Measurements from ENCODE around the gene ZNF362. TPM values are rescaled to one million over a fixed set of nuclear protein-coding genes. Genes with fewer than 3 reads are reported as not detected.

ZNF362 gene
- total and polyA plus RNA-seq, 2 of the 13 experiments (the other 11 are each of a cell fraction or from before 2014, with no cell fraction given), result 8.3 to 14.2 TPM

GRCh38 chr1:33255347-33256220 lies 708 bp upstream of the ZNF362 start (continued):
- TF ChIP-seq, protein P1, sequence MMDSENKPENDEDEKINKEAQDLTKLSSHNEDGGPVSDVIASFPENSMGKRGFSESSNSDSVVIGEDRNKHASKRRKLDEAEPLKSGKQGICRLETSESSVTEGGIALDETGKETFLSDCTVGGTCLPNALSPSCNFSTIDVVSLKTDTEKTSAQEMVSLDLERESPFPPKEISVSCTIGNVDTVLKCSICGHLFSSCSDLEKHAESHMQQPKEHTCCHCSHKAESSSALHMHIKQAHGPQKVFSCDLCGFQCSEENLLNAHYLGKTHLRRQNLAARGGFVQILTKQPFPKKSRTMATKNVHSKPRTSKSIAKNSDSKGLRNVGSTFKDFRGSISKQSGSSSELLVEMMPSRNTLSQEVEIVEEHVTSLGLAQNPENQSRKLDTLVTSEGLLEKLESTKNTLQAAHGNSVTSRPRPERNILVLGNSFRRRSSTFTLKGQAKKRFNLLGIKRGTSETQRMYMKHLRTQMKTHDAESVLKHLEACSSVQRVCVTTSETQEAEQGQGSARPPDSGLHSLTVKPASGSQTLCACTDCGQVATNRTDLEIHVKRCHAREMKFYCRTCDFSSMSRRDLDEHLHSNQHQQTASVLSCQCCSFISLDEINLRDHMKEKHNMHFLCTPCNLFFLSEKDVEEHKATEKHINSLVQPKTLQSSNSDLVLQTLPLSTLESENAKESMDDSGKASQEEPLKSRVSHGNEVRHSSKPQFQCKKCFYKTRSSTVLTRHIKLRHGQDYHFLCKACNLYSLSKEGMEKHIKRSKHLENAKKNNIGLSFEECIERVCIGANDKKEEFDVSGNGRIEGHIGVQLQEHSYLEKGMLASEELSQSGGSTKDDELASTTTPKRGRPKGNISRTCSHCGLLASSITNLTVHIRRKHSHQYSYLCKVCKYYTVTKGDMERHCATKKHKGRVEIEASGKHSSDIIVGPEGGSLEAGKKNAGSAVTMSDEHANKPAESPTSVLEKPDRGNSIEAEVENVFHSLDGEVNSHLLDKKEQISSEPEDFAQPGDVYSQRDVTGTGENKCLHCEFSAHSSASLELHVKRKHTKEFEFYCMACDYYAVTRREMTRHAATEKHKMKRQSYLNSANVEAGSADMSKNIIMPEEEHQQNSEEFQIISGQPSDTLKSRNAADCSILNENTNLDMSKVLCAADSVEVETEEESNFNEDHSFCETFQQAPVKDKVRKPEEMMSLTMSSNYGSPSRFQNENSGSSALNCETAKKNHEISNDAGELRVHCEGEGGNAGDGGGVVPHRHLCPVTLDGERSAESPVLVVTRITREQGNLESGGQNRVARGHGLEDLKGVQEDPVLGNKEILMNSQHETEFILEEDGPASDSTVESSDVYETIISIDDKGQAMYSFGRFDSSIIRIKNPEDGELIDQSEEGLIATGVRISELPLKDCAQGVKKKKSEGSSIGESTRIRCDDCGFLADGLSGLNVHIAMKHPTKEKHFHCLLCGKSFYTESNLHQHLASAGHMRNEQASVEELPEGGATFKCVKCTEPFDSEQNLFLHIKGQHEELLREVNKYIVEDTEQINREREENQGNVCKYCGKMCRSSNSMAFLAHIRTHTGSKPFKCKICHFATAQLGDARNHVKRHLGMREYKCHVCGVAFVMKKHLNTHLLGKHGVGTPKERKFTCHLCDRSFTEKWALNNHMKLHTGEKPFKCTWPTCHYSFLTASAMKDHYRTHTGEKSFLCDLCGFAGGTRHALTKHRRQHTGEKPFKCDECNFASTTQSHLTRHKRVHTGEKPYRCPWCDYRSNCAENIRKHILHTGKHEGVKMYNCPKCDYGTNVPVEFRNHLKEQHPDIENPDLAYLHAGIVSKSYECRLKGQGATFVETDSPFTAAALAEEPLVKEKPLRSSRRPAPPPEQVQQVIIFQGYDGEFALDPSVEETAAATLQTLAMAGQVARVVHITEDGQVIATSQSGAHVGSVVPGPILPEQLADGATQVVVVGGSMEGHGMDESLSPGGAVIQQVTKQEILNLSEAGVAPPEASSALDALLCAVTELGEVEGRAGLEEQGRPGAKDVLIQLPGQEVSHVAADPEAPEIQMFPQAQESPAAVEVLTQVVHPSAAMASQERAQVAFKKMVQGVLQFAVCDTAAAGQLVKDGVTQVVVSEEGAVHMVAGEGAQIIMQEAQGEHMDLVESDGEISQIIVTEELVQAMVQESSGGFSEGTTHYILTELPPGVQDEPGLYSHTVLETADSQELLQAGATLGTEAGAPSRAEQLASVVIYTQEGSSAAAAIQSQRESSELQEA (CRISPR knock-in tag; IDR thresholded peaks at IDR 0.05; ENCODE audit: not compliant biosample characterization), result no peak
- no peak for TF ChIP-seq ZSCAN22 (CRISPR knock-in tag; IDR thresholded peaks at IDR 0.05)
- 0 out of 2 replicates have a peak, but pooled peaks have one; percentile 11 for TF ChIP-seq TBX2 (CRISPR knock-in tag; IDR thresholded peaks at IDR 0.05; ENCODE audit: borderline replicate concordance)
- no peak for TF ChIP-seq PLSCR1 (CRISPR knock-in tag; IDR thresholded peaks at IDR 0.05; ENCODE audit: borderline replicate concordance)
- TF ChIP-seq, protein P2, sequence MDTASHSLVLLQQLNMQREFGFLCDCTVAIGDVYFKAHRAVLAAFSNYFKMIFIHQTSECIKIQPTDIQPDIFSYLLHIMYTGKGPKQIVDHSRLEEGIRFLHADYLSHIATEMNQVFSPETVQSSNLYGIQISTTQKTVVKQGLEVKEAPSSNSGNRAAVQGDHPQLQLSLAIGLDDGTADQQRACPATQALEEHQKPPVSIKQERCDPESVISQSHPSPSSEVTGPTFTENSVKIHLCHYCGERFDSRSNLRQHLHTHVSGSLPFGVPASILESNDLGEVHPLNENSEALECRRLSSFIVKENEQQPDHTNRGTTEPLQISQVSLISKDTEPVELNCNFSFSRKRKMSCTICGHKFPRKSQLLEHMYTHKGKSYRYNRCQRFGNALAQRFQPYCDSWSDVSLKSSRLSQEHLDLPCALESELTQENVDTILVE (CRISPR knock-in tag; IDR thresholded peaks at IDR 0.05), result peak; percentile 18; the same call in 1 of the 2 replicates
- TF ChIP-seq, protein P3, sequence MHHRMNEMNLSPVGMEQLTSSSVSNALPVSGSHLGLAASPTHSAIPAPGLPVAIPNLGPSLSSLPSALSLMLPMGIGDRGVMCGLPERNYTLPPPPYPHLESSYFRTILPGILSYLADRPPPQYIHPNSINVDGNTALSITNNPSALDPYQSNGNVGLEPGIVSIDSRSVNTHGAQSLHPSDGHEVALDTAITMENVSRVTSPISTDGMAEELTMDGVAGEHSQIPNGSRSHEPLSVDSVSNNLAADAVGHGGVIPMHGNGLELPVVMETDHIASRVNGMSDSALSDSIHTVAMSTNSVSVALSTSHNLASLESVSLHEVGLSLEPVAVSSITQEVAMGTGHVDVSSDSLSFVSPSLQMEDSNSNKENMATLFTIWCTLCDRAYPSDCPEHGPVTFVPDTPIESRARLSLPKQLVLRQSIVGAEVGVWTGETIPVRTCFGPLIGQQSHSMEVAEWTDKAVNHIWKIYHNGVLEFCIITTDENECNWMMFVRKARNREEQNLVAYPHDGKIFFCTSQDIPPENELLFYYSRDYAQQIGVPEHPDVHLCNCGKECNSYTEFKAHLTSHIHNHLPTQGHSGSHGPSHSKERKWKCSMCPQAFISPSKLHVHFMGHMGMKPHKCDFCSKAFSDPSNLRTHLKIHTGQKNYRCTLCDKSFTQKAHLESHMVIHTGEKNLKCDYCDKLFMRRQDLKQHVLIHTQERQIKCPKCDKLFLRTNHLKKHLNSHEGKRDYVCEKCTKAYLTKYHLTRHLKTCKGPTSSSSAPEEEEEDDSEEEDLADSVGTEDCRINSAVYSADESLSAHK (CRISPR knock-in tag; IDR thresholded peaks at IDR 0.05; ENCODE audit: borderline replicate concordance), result no peak
- no peak for TF ChIP-seq ZFP62 (CRISPR knock-in tag; IDR thresholded peaks at IDR 0.05)
- no peak for TF ChIP-seq THRA (CRISPR knock-in tag; IDR thresholded peaks at IDR 0.05; ENCODE audit: borderline replicate concordance)
- TF ChIP-seq ZC3H13 (CRISPR knock-in tag; IDR thresholded peaks at IDR 0.05), result no peak; the same call in 1 of the 2 replicates
- TF ChIP-seq AGO2 (optimal IDR thresholded peaks at IDR 0.05; ENCODE audit: low read depth, low read length), result peak; percentile 95
- no peak for TF ChIP-seq MXD1 (CRISPR knock-in tag; IDR thresholded peaks at IDR 0.05)
- no peak for TF ChIP-seq RAD21 (CRISPR knock-in tag; IDR thresholded peaks at IDR 0.05)

Data from HepG2 (cell line).